Aorta (tissue), 5 donors: Measurements from ENCODE around the gene SOX18. TPM values are rescaled to one million over a fixed set of nuclear protein-coding genes. Genes with fewer than 3 reads are reported as not detected.

Experiments
- ATAC-seq: fragments of 200-7000 bp; cut with Tn5 transposase; one replicate; pipeline ENCODE4 v1.9.1; 2022; ENCODE audit warnings: moderate library complexity; ENCODE audit not compliant: low FRiP score
- DNase-seq, 2 donors: peaks; one replicate each; pipeline ENCODE4 v3.0.0-alpha.2; 2020
- H3K27ac ChIP-seq, 2 donors: one replicate each; pipeline ENCODE4 v1.5.1; 2013; ENCODE audit warnings: low read length in 2 of 2, mild to moderate bottlenecking in 2 of 2, moderate library complexity in 2 of 2, control low read depth in 1 of 2, inconsistent platforms in 1 of 2, low read depth in 1 of 2
- H3K27me3 ChIP-seq, 2 donors: one replicate each; pipeline ENCODE4 v1.6.1; 2013; ENCODE audit warnings: control low read depth in 1 of 2, low read length in 1 of 2, mild to moderate bottlenecking in 1 of 2, moderate library complexity in 1 of 2; ENCODE audit not compliant: insufficient read depth in 2 of 2, control insufficient read depth in 1 of 2
- H3K36me3 ChIP-seq, 2 donors: one replicate each; pipeline ENCODE4 v1.6.1; 2013; ENCODE audit warnings: control low read depth in 1 of 2, low read length in 1 of 2, mild to moderate bottlenecking in 1 of 2; ENCODE audit not compliant: insufficient read depth in 2 of 2, control insufficient read depth in 1 of 2
- H3K4me1 ChIP-seq, 2 donors: one replicate each; pipeline ENCODE4 v1.6.1; 2013; ENCODE audit warnings: low read length in 2 of 2, control low read depth in 1 of 2, mild to moderate bottlenecking in 1 of 2, moderate library complexity in 1 of 2; ENCODE audit not compliant: insufficient read depth in 2 of 2, control insufficient read depth in 1 of 2
- H3K4me3 ChIP-seq, 2 donors: one replicate each; pipeline ENCODE4 v1.5.1; 2013; ENCODE audit warnings: low read length in 2 of 2, control low read depth in 1 of 2, mild to moderate bottlenecking in 1 of 2
- H3K9me3 ChIP-seq: one replicate; pipeline ENCODE4 v1.6.1; 2013; ENCODE audit warnings: mild to moderate bottlenecking, low read length; ENCODE audit not compliant: control insufficient read depth
- WGBS, 2 donors: extraction: QIAGEN DNeasy Blood & Tissue Kit; methylation state at CpG; one replicate each; pipeline ENCODE4 v1.1.7; 2013; 5-methylcytosine and 5-hydroxymethylcytosine counted together
- intact Hi-C, 2 donors: fragments of 100-400 bp; cut with DNase I; formaldehyde crosslinking; loops; one replicate each; pipeline versions ENCODE4 v1.14.2 to v1.15.0; 2022
- long read RNA-seq, 2 donors: library from polyadenylated mRNA; unstranded; transcript quantifications; one replicate each; pipeline ENCODE4 v2.0.0, GENCODE V29; 2020 to 2021
- polyA plus RNA-seq, 2 donors: library from polyadenylated mRNA; stranded (reverse); fragments of 200-250 nt; gene quantifications; one replicate each; pipeline ENCODE4 v1.2.3, GENCODE V29; 2013
- total RNA-seq, 2 donors: library from RNA; stranded (reverse); fragmentation: NEBNext Ultra II Directional; extraction: Animal tissue kit (Norgen Biotek cat#: 25700); gene quantifications; one replicate each; pipeline ENCODE4 v1.2.1, GENCODE V29; 2021
- donor health status: healthy with polysubstance abuse.
- donor health status: Bipolar disorder and iron deficiency.
- donor health status: DM: no; HTN: no; CAD: no.
- donor health status: DM: no; HTN: no; CAD: no.
- donor health status: DM: yes; HTN: yes; CAD: no.

Gene SOX18
- total RNA-seq (100 to 1,000 TPM in 1 of 2 donors, 10 to 100 TPM in 1; 43.2 to 186 TPM), polyA plus RNA-seq (1 to 10 TPM; 1.3 to 2.6 TPM)
- long read RNA-seq, donor 1, partial matches to known transcripts = 0 of 3 reads
- long read RNA-seq, donor 1, other reads (novel, unspliced or antisense) = 3 of 3 reads
- long read RNA-seq, donor 2, transcript SOX18-201 (2 exons, 1,864 nt) = major isoform, 90 of 142 reads
- long read RNA-seq, donor 2, partial matches to known transcripts = 52 of 142 reads
- long read RNA-seq, donor 2, other reads (novel, unspliced or antisense) = 0 of 142 reads

DNA sequence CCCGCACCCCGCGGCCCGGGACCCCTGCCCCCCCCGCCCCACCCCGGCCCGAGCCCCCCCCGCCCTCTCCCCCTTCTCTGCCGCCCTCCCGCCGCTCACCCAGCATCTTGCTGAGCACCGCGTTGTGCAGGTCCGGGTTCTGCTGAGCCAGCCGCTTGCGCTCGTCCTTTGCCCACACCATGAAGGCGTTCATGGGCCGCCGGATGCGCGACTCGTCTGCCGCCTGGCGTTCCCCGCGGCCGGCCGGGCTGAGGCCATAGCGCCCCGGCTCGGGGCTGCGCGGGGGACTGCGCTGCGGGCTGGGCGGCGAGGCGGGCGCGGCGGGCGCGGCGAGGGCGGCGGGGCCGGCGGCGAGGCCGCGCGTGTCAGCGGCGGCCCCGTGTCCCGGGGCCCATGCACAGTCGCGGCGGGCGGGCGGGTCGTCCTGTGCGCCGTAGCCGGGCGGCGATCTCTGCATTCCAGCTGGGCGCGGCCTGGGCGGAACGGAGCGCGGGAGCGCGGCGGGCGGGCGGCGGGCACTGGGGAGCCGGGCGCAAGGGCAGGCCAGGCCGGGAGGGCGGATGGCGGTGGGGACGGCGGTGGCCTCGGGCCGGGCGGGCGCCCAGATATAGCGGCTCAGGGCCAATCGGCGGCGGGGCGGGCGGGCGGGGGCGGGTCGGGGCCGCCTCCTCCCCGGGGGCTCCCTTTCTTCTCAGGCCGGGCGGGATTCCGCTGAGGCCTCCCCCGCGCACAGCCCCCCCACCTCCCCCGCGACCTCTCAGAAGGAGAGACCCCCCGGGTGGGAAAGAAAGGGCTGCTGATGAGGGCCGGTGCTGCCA lies at the start of gene SOX18:
SOX18 (minus strand) TSS at position 580 of the 818 bp plus-strand sequence; CDS start at position 457, 123 bp downstream.
- WGBS, 2 donors = 1% methylated on average over 40 to 111 of the region's 111 CpGs
- Histone ChIP-seq H3K27ac (no peak within 1 kb of the TSS), H3K4me3 (no peak within 1 kb of the TSS), H3K36me3 (no peaks in the 10 kb centered on the region), H3K27me3 (no peaks in the 10 kb centered on the region), H3K4me1 (no peaks in the 10 kb centered on the region), H3K9me3 (no peaks in the 10 kb centered on the region)
- ATAC-seq (no peak), DNase-seq (no peak)
- intact Hi-C loops = no loop called here

DNA sequence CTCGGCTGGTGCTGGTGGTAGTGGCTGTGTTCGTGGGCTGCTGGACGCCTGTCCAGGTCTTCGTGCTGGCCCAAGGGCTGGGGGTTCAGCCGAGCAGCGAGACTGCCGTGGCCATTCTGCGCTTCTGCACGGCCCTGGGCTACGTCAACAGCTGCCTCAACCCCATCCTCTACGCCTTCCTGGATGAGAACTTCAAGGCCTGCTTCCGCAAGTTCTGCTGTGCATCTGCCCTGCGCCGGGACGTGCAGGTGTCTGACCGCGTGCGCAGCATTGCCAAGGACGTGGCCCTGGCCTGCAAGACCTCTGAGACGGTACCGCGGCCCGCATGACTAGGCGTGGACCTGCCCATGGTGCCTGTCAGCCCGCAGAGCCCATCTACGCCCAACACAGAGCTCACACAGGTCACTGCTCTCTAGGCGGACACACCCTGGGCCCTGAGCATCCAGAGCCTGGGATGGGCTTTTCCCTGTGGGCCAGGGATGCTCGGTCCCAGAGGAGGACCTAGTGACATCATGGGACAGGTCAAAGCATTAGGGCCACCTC lies 49.1 kb upstream of the SOX18 start:
- no peak overlapping the region for H3K4me3 ChIP-seq
- DNase-seq (no peak), ATAC-seq (no peak)
- H3K27ac ChIP-seq = no peak overlapping the region
- intact Hi-C loops = no loop called here
- H3K4me1 ChIP-seq = no peaks in the 10 kb centered on the region
- WGBS, 2 donors = 96% methylated on average over 28 of the region's 28 CpGs
- H3K9me3 ChIP-seq = no peaks in the 10 kb centered on the region
- H3K27me3 ChIP-seq = no peaks in the 10 kb centered on the region
- H3K36me3 ChIP-seq = no peaks in the 10 kb centered on the region

DNA sequence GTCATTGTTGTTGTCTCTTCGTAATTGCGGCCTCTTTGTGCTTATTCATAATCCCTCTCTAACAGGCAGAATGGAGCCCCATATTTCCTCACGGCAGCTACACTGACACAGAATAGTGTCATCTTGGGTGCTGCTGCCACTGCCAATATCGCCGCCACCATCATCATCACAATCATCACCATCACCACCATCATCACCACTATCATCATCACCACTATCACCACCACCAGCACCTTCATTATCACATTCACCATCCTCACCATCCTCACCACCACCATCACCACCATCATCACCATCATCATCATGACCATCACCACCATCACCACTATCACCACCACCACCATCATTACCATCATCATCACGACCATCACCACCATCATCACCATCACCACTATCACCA lies 47.1 kb upstream of the SOX18 start:
- intact Hi-C loops = no loop called here
- no peak for ATAC-seq
- Histone ChIP-seq H3K36me3 (no peaks in the 10 kb centered on the region), H3K9me3 (no peaks in the 10 kb centered on the region), H3K4me1 (no peaks in the 10 kb centered on the region), H3K4me3 (no peak overlapping the region), H3K27ac (no peak overlapping the region), H3K27me3 (no peaks in the 10 kb centered on the region)
- DNase-seq = no peak
- 79 to 87% methylated on average over 5 to 6 of the region's 6 CpGs for WGBS, 2 donors

GRCh38 chr20:64095927-64096326 lies 46.5 kb upstream of the SOX18 start:
- H3K27me3 ChIP-seq = no peaks in the 10 kb centered on the region
- intact Hi-C loops = no loop called here
- no peak for ATAC-seq
- H3K4me3 ChIP-seq = no peak overlapping the region
- no peaks in the 10 kb centered on the region for H3K9me3 ChIP-seq
- H3K36me3 ChIP-seq = no peaks in the 10 kb centered on the region
- H3K4me1 ChIP-seq = no peaks in the 10 kb centered on the region
- no peak overlapping the region for H3K27ac ChIP-seq
- 92 to 94% methylated on average over 11 of the region's 11 CpGs for WGBS, 2 donors
- DNase-seq = no peak

DNA sequence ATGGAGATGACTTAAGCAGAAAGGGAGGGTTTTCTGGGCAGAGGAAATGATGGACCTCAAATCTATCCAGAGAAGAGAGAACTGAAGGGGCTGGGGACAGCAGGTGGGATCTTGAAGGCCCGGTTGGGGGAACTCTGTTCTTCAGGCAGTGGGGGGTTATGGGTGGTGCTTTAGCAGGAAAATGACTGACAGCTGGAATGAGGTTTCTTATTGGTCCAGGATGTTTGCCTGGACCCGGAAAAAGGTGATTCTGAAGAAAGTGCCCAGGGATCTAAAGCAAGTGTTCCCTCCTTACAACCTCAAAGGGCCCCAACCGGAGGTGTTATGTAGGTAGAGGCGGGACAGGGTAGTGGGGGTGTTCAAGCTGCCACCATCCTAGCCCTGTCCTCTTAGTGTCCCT lies 46.0 kb upstream of the SOX18 start:
- ATAC-seq = no peak
- Histone ChIP-seq H3K27ac (no peak overlapping the region), H3K4me3 (no peak overlapping the region), H3K36me3 (no peaks in the 10 kb centered on the region), H3K27me3 (no peaks in the 10 kb centered on the region), H3K4me1 (no peaks in the 10 kb centered on the region), H3K9me3 (no peaks in the 10 kb centered on the region)
- intact Hi-C loops = no loop called here
- DNase-seq = no peak
- 81 to 87% methylated on average over 4 of the region's 4 CpGs for WGBS, 2 donors

- Histone ChIP-seq H3K36me3 (no peaks in the 10 kb centered on the region), H3K4me1 (no peaks in the 10 kb centered on the region), H3K27me3 (no peaks in the 10 kb centered on the region), H3K9me3 (no peaks in the 10 kb centered on the region), H3K27ac (no peak overlapping the region), H3K4me3 (no peak overlapping the region)
- ATAC-seq (no peak), DNase-seq (no peak)
- 48 to 54% methylated on average over 9 of the region's 9 CpGs for WGBS, 2 donors
- intact Hi-C loops = no loop called here
Measured at GRCh38 chr20:64093013-64093503, 43.6 kb upstream of the SOX18 start.

- Histone ChIP-seq H3K4me3 (no peak overlapping the region), H3K9me3 (no peaks in the 10 kb centered on the region), H3K36me3 (no peaks in the 10 kb centered on the region), H3K27ac (no peak overlapping the region), H3K27me3 (no peaks in the 10 kb centered on the region), H3K4me1 (no peaks in the 10 kb centered on the region)
- ATAC-seq (no peak), DNase-seq (no peak)
- intact Hi-C loops = no loop called here
- 65 to 69% methylated on average over 27 of the region's 27 CpGs for WGBS, 2 donors
Measured at GRCh38 chr20:64092258-64093012, 43.0 kb upstream of the SOX18 start.

DNA sequence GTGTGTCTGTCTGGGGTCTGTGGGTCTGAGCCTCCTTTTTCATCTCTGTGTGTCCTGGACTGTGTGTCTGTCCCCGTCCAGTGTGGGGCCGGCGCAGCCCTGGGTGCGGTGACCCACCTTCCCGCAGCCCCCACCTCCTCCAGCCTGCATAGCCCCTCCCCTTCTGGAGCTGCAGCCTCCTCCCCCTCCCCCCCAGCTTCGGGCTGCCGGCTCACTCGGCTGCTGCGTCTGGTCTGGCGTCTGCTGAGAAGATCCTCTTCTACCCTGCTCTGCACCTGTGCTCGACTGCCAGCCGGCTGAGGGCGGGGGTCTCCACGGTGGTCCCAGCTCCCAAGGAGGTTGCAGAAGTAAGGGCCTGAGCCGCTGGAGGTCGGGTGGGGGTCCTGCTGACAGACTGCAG lies 42.3 kb upstream of the SOX18 start:
- no peak for DNase-seq

More for the DNA sequence above, 42.3 kb upstream of the SOX18 start:
- H3K27ac ChIP-seq = no peak overlapping the region
- no peaks in the 10 kb centered on the region for H3K36me3 ChIP-seq
- no peaks in the 10 kb centered on the region for H3K9me3 ChIP-seq
- 19 to 22% methylated on average over 15 to 16 of the region's 16 CpGs for WGBS, 2 donors
- no peaks in the 10 kb centered on the region for H3K27me3 ChIP-seq
- H3K4me3 ChIP-seq = no peak overlapping the region
- intact Hi-C loops = no loop called here
- H3K4me1 ChIP-seq = no peaks in the 10 kb centered on the region
- ATAC-seq = no peak
